K562 (cell line): ENCODE measurements around the gene LIN28B.

Source experiments
- ELF1 ChIP-seq: fragments of 200-800 bp; sonication (Bioruptor generic); IDR thresholded peaks from 2 replicates; pipeline ENCODE4 v1.6.1; 2016; ENCODE audit warnings: missing genetic modification characterization, missing compliant biosample characterization
- GATA2 ChIP-seq: sonication (generic); formaldehyde crosslinking; IDR thresholded peaks from 2 replicates; pipeline ENCODE4 v1.4.0; 2020; ENCODE audit warnings: mild to moderate bottlenecking, missing genetic modification reagents
- LARP7 ChIP-seq: fragments of 450-650 bp; IDR thresholded peaks from 2 replicates; pipeline ENCODE4 v1.6.1; 2016
- NCOR1 ChIP-seq: fragments of 450-650 bp; IDR thresholded peaks from 2 replicates; pipeline ENCODE4 v1.6.1; 2016; ENCODE audit warnings: mild to moderate bottlenecking, moderate library complexity
- PHF8 ChIP-seq: fragments of 200-600 bp; sonication (generic); IDR thresholded peaks from 2 replicates; pipeline ENCODE4 v1.6.1; 2012; ENCODE audit warnings: mixed run types, mild to moderate bottlenecking, inconsistent platforms, low read length, moderate library complexity, borderline replicate concordance
- POLR2A ChIP-seq: fragments of 450-650 bp; conservative IDR thresholded peaks from 2 replicates; pipeline ENCODE4 v1.6.1; 2016
- RFX5 ChIP-seq: IDR thresholded peaks from 2 replicates; pipeline ENCODE4 v1.6.1; 2011; ENCODE audit warnings: low read depth, mild to moderate bottlenecking, improper control_type of control experiment, low read length
- TBP ChIP-seq: optimal IDR thresholded peaks from 2 replicates; pipeline ENCODE3; 2011; ENCODE audit warnings: low read depth, low read length, improper control_type of control experiment
- YY1 ChIP-seq, 3 experiments: IDR thresholded peaks; 2 replicates each; pipeline ENCODE4 v1.6.1; 2011; ENCODE audit warnings: low read length in 2 of 3, mild to moderate bottlenecking in 2 of 3, moderate library complexity in 2 of 3, borderline replicate concordance in 1 of 3, control low read depth in 1 of 3, low read depth in 1 of 3; ENCODE audit not compliant: insufficient read depth in 3 of 3, insufficient replicate concordance in 2 of 3, control insufficient read depth in 1 of 3, insufficient read length in 1 of 3; ENCODE audit errors: extremely low read depth in 1 of 3
- ZNF445 ChIP-seq: fragments of 250-450 bp; sonication (Bioruptor Pico); IDR thresholded peaks from 2 replicates; pipeline ENCODE4 v1.4.0; 2020; ENCODE audit warnings: low read depth, mild to moderate bottlenecking, moderate library complexity
- TF ChIP-seq, protein P1 (sequence below): sonication (generic); formaldehyde crosslinking; IDR thresholded peaks from 2 replicates; pipeline ENCODE4 v1.8.0; 2022; ENCODE audit warnings: mild to moderate bottlenecking, low read depth, missing genetic modification reagents

DNA sequence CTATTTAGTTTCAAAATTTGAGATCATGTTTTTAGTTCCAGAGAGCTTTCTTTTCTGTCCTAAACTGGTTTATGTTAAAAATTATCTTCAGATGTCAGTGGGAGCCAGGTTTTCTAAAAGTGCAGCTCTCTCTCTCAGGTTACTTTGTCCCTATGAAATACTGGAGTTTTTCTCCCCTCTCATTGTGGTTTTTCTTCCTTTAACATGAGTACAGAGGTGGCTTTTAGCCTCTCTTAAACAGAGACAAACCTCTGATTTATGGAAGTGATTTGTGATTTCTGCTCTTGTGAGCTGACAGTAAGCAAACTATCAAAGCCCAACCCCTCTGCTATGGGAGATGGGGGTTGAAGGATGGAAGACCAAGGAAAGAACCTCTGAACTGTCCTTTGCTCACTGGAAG lies 85.7 kb downstream of the LIN28B start:
- TF ChIP-seq NCOR1 (no peak), TBP (no peak), ZNF445 (CRISPR knock-in tag) (no peak), ELF1 (tag) (no peak), RFX5 (no peak), GATA2 (CRISPR knock-in tag) (no peak), PHF8 (no peak), POLR2A (no peak), YY1 (IDR thresholded peaks at IDR 0.05; ENCODE audit: borderline replicate concordance in 1 of 3, control insufficient read depth in 1 of 3, extremely low read depth in 1 of 3, insufficient read depth in 3 of 3, insufficient read length in 1 of 3, insufficient replicate concordance in 2 of 3, low read depth in 1 of 3, low read length in 2 of 3) (no peak), LARP7 (no peak)
- TF ChIP-seq, protein P1, sequence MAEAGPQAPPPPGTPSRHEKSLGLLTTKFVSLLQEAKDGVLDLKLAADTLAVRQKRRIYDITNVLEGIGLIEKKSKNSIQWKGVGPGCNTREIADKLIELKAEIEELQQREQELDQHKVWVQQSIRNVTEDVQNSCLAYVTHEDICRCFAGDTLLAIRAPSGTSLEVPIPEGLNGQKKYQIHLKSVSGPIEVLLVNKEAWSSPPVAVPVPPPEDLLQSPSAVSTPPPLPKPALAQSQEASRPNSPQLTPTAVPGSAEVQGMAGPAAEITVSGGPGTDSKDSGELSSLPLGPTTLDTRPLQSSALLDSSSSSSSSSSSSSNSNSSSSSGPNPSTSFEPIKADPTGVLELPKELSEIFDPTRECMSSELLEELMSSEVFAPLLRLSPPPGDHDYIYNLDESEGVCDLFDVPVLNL (CRISPR knock-in tag) = no peak
